HepG2 (cell line): ENCODE results near the gene CFAP221. TPM values are rescaled to one million over a fixed set of nuclear protein-coding genes. Genes with fewer than 3 reads are reported as not detected.

Experiments
- ATAC-seq: fragments of 200-7000 bp; cut with Tn5 transposase; 3 replicates; pipeline ENCODE4 v1.9.1; 2020; ENCODE audit warnings: mild to moderate bottlenecking, moderate library complexity
- BruUV-seq: library from RNA; stranded (reverse); fragments of 400-500 nt; replicated peaks from 2 replicates; lab custom pipeline; 2021; lab: Mats Ljungman, UMichigan
- CTCF ChIA-PET: fragments of 300-600 bp; formaldehyde crosslinking; extraction: SDS; loops from one replicate; lab custom pipeline; 2021; ENCODE audit warnings: low total read pairs, inconsistent platforms, low intra/inter-chr PET ratio; lab: Yijun Ruan, JAX
- POLR2A ChIA-PET: fragments of 350-600 bp; sonication (Branson Sonifier 250); formaldehyde crosslinking; loops from one replicate; lab custom pipeline; 2020; ENCODE audit warnings: antibody characterized with exemption, inconsistent platforms; lab: Yijun Ruan, JAX
- DNase-seq: peaks from one replicate; pipeline ENCODE4 v3.0.0-alpha.2; 2015; ENCODE audit warnings: low spot score
- FAIRE-seq: peaks from 3 replicates; lab custom pipeline; 2011; peaks lifted over from hg19 to GRCh38; lab: Jason Lieb, UNC
- H2AFZ ChIP-seq: one replicate; pipeline ENCODE4 v1.6.1; 2011; ENCODE audit warnings: low read length, inconsistent platforms
- H3K27ac ChIP-seq: fragments of 300-600 bp; 3 replicates; pipeline ENCODE4 v1.8.0; 2011; ENCODE audit warnings: mixed run types, mild to moderate bottlenecking, mixed read lengths, low read length, inconsistent platforms; ENCODE audit not compliant: insufficient read depth; ENCODE audit errors: extremely low read length
- H3K27me3 ChIP-seq, 2 experiments: fragments of 200-600 bp in 1 of 2; 2 replicates in 1 of 2; 3 replicates in 1 of 2; pipeline versions ENCODE4 v1.6.0 to v1.8.0; 2011; ENCODE audit warnings: low read length in 2 of 2, mild to moderate bottlenecking in 2 of 2, moderate library complexity in 2 of 2, inconsistent platforms in 1 of 2; ENCODE audit not compliant: insufficient read depth in 2 of 2, control insufficient read depth in 1 of 2
- H3K36me3 ChIP-seq, 2 experiments: fragments of 200-600 bp in 1 of 2; replicated peaks in 1 of 2; 2 replicates in 1 of 2; 3 replicates in 1 of 2; pipeline versions ENCODE4 v1.5.1 to v1.8.0; 2011; ENCODE audit warnings: low read length in 2 of 2, inconsistent platforms in 1 of 2; ENCODE audit not compliant: insufficient read depth in 2 of 2, control insufficient read depth in 1 of 2
- H3K4me1 ChIP-seq: 2 replicates; pipeline ENCODE4 v1.5.1; 2012; ENCODE audit warnings: low read length, inconsistent platforms; ENCODE audit not compliant: insufficient read depth
- H3K4me2 ChIP-seq: 2 replicates; pipeline ENCODE4 v1.6.0; 2011; ENCODE audit warnings: low read depth, low read length, inconsistent platforms
- H3K4me3 ChIP-seq, 3 experiments: fragments of 200-600 bp in 1 of 3; sonication (generic), shearing (Covaris generic) in 1 of 3; replicated peaks in 1 of 3; 2 replicates each; pipeline ENCODE4 v1.5.1; 2011 to 2016; ENCODE audit warnings: low read length in 3 of 3, inconsistent platforms in 2 of 3, low read depth in 2 of 3, mild to moderate bottlenecking in 2 of 3, control low read depth in 1 of 3, mixed read lengths in 1 of 3; ENCODE audit not compliant: insufficient read depth in 1 of 3
- H3K79me2 ChIP-seq: one replicate; pipeline ENCODE4 v1.6.1; 2011; ENCODE audit warnings: low read length, inconsistent platforms; ENCODE audit not compliant: insufficient read depth
- H3K9ac ChIP-seq: 2 replicates; pipeline ENCODE4 v1.6.0; 2011; ENCODE audit warnings: mild to moderate bottlenecking, low read depth, low read length, inconsistent platforms; ENCODE audit not compliant: insufficient read depth
- H3K9me3 ChIP-seq: 2 replicates; pipeline ENCODE4 v1.5.1; 2012; ENCODE audit warnings: mild to moderate bottlenecking, low read length
- H4K20me1 ChIP-seq: 2 replicates; pipeline ENCODE4 v1.6.0; 2011; ENCODE audit warnings: inconsistent platforms, mild to moderate bottlenecking, low read length, moderate library complexity; ENCODE audit not compliant: insufficient read depth
- MED13 ChIP-seq: sonication (generic); formaldehyde crosslinking; IDR thresholded peaks from 2 replicates; pipeline ENCODE4 v1.5.0; 2020; ENCODE audit warnings: missing genetic modification reagents
- PAF1 ChIP-seq: IDR thresholded peaks from 2 replicates; pipeline ENCODE4 v1.6.1; 2016; ENCODE audit warnings: missing genetic modification reagents, missing compliant biosample characterization
- SRF ChIP-seq: IDR thresholded peaks from 2 replicates; pipeline ENCODE4 v1.6.1; 2011; ENCODE audit warnings: mild to moderate bottlenecking, low read depth, low read length, moderate library complexity
- ZMYM4 ChIP-seq: sonication (generic); formaldehyde crosslinking; IDR thresholded peaks from 2 replicates; pipeline ENCODE4 v1.8.1; 2023; ENCODE audit warnings: mild to moderate bottlenecking, missing genetic modification reagents
- ZNF776 ChIP-seq: sonication (generic); formaldehyde crosslinking; IDR thresholded peaks from 2 replicates; pipeline ENCODE4 v1.4.0; 2020; ENCODE audit warnings: mild to moderate bottlenecking, missing genetic modification reagents
- WGBS: methylation state at CpG from one replicate; pipeline ENCODE4 v1.1.6; 2017; ENCODE audit warnings: low lambda C conversion rate; 5-methylcytosine and 5-hydroxymethylcytosine counted together
- in situ Hi-C: cut with HindIII; loops from 2 replicates; pipeline ENCODE4 v1.10.0; 2017; ENCODE audit warnings: low pct_unique_long_range_greater_than_20kb; ENCODE audit not compliant: extremely low pct_ligation_motif_present
- intact Hi-C: fragments of 100-400 bp; cut with micrococcal nuclease; formaldehyde crosslinking; loops from one replicate; pipeline ENCODE4 v1.10.0; 2022; ENCODE audit not compliant: unreplicated experiment
- polyA plus RNA-seq, 8 experiments: library from polyadenylated mRNA; depleted of rRNA in 3 of 8; stranded (reverse) in 7 of 8; unstranded in 1 of 8; fragments of >200 nt; fragmentation: Illumina TruSeq in 4 of 8; extraction: Trizol in 4 of 8; gene quantifications; 2 replicates each; pipeline versions ENCODE4 v1.2.1 to v1.2.3, GENCODE V29; 2011 to 2016; ENCODE audit warnings: low read depth in 4 of 8, missing spikeins in 1 of 8, mixed read lengths in 1 of 8; ENCODE audit not compliant: insufficient read depth in 1 of 8
- total RNA-seq, 5 experiments: library from RNA; depleted of rRNA; stranded (reverse); fragments of >200 nt; fragmentation: Illumina TruSeq; extraction: Trizol; gene quantifications; 2 replicates each; pipeline ENCODE4 v1.2.3, GENCODE V29; 2016; ENCODE audit warnings: low read depth in 1 of 5
- TF ChIP-seq, protein P1 (sequence below): sonication (generic); formaldehyde crosslinking; IDR thresholded peaks from 2 replicates; pipeline ENCODE4 v1.4.0; 2020; ENCODE audit warnings: low read depth, mild to moderate bottlenecking, missing genetic modification reagents
- TF ChIP-seq, protein P2 (sequence below), 2 experiments: sonication (generic) in 1 of 2; formaldehyde crosslinking in 1 of 2; IDR thresholded peaks; 2 replicates each; pipeline versions ENCODE4 v1.5.1 to v1.6.1; 2011 to 2020; ENCODE audit warnings: borderline replicate concordance in 1 of 2, low read depth in 1 of 2, low read length in 1 of 2, mild to moderate bottlenecking in 1 of 2, missing genetic modification reagents in 1 of 2, moderate library complexity in 1 of 2

Gene CFAP221
- total and polyA plus RNA-seq, 2 of the 13 experiments (the other 11 are each of a cell fraction or from before 2014, with no cell fraction given): not detected

DNA sequence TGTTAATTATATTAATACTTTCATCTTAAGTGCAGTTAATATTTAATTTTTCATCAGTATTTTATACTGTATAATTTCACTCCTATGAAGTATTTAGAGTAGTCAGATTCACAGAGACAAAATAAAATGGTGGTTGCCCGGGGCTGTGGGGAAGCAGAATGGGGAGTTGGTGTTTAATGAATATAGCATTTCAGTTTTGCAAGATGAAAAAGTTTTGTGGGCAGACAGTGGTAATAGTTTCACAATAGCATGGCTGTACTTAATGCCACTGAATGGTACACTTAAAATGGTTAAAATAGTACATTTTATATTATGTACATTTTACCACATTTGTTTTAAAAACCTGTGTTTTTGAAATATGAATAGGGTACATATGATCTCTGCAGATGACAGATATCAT is 31.2 kb downstream of the CFAP221 start (continued):
- no peak for TF ChIP-seq MED13
- no peak for TF ChIP-seq ZNF776 (CRISPR knock-in tag)
- no peak for TF ChIP-seq ZMYM4 (CRISPR knock-in tag)
- TF ChIP-seq, protein P1, sequence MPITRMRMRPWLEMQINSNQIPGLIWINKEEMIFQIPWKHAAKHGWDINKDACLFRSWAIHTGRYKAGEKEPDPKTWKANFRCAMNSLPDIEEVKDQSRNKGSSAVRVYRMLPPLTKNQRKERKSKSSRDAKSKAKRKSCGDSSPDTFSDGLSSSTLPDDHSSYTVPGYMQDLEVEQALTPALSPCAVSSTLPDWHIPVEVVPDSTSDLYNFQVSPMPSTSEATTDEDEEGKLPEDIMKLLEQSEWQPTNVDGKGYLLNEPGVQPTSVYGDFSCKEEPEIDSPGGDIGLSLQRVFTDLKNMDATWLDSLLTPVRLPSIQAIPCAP: no peak

DNA sequence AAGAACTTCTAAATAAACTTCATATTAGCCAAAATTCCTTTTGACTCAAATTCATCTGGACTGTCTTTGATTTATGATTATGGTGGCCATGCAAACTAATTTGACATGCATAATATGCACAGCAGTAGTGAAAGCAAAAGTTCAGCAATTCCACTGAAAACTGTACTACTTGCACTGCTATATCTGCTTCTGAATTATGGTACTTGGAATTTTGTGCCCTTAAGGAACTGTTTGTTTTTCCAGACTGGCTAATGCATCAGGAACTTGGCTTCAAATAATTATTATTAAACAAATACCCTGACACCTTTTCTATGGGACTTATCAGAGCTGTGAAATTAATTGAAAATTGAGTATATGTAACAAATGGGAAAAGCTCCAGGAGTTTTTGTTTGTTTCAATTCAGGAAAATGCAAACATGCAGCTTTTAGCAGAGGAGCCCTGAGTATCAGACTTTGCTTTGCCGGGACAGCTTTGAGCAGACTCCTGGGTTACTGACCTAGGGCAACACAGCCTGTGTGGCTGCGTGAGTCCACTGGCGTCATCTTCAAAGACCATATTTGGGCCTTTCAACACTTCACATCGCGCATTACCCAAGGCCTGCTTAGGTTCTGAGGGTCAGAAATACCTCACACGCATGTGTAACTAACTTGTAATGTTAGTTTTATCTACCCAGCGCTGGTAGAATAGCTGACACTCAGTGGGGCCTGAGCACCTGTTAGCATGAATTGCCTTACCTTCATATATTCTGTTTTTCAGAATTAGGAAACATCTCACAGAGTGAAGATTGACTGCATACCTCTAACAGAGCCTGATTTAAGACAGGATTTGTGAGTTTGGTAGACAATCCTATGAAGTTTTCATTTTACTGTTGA is 35.4 kb downstream of the CFAP221 start:
- no peaks in the 10 kb centered on the region for H3K79me2 ChIP-seq
- ChIA-PET CTCF (no interaction called here), POLR2A (no interaction called here)
- peak; percentile 88 for ATAC-seq
- H3K9ac ChIP-seq: no peak overlapping the region
- H3K4me2 ChIP-seq: no peak overlapping the region; the same call in 1 of the 2 replicates
- H3K9me3 ChIP-seq: no peaks in the 10 kb centered on the region
- DNase-seq: peak; percentile 28
- H4K20me1 ChIP-seq: no peaks in the 10 kb centered on the region
- in situ Hi-C loops: no loop called here
- H3K36me3 ChIP-seq: no peaks in the 10 kb centered on the region
- H3K27ac ChIP-seq: no peak overlapping the region
- no TSS peak for BruUV-seq
- no peak overlapping the region for H3K4me3 ChIP-seq
- intact Hi-C loops: no loop called here
- no peak overlapping the region for H2AFZ ChIP-seq
- FAIRE-seq: no peak
- H3K27me3 ChIP-seq: no peaks in the 10 kb centered on the region; a peak in 1 of 5 replicates
- no peaks in the 10 kb centered on the region for H3K4me1 ChIP-seq
- 0% methylated on average over 7 of the region's 7 CpGs for WGBS
- TF ChIP-seq SRF (peak; percentile 84), PAF1 (CRISPR knock-in tag) (no peak)
- TF ChIP-seq, protein P2, sequence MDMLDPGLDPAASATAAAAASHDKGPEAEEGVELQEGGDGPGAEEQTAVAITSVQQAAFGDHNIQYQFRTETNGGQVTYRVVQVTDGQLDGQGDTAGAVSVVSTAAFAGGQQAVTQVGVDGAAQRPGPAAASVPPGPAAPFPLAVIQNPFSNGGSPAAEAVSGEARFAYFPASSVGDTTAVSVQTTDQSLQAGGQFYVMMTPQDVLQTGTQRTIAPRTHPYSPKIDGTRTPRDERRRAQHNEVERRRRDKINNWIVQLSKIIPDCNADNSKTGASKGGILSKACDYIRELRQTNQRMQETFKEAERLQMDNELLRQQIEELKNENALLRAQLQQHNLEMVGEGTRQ (IDR thresholded peaks at IDR 0.05; ENCODE audit: low read depth, low read length): no peak
- TF ChIP-seq, protein P2 (CRISPR knock-in tag; IDR thresholded peaks at IDR 0.05; ENCODE audit: borderline replicate concordance): peak; percentile 26; the same call in 1 of the 2 replicates
